Measurements from ENCODE around the gene COL28A1. TPM values are rescaled to one million over a fixed set of nuclear protein-coding genes. Genes with fewer than 3 reads are reported as not detected.

Gene COL28A1
- total RNA-seq, 4 donors from 2014 or later: 0.60 to 4.4 (median 4.1) TPM

- in situ Hi-C loops (cut with MboI; ENCODE audit: low pct_ligation_motif_present in 1 of 4, low pct_unique_long_range_greater_than_20kb in 1 of 4, low sequenced_read_pairs in 3 of 4): loop anchor here in 3 of 4 donors (25.0 kb wide), 1 partner anchor 631 kb away; no protein-coding TSS in a partner anchor
- no peak for DNase-seq
- H3K36me3 ChIP-seq: peaks cover 0 to 11% (median 3%) of the 10 kb centered on the region in 4 donors
- H3K27ac ChIP-seq: no peak overlapping the region
- WGBS, 2 donors (ENCODE audit: low coverage in 1 of 2): 75 to 93% methylated on average over 2 to 10 of the region's 10 CpGs
- no peak overlapping the region for H3K4me3 ChIP-seq
- intact Hi-C loops (cut with DNase I; ENCODE audit: low total_unique reads): no loop called here
- TF ChIP-seq CTCF (IDR thresholded peaks at IDR 0.05) (no peak), EP300 (IDR thresholded peaks at IDR 0.05; ENCODE audit: low read depth) (no peak), POLR2AphosphoS5 (IDR thresholded peaks at IDR 0.05) (no peak), POLR2A (IDR thresholded peaks at IDR 0.05) (no peak)
- H3K27me3 ChIP-seq: no peaks in the 10 kb centered on the region
- H3K9me3 ChIP-seq: no peaks in the 10 kb centered on the region
- peaks cover 0 to 3% (median 0%) of the 10 kb centered on the region in 4 donors for H3K4me1 ChIP-seq
Observed at GRCh38 chr7:7581531-7582179, 46.0 kb upstream of the COL28A1 start.

GRCh38 chr7:7579638-7580037 is 44.0 kb upstream of the COL28A1 start:
- in situ Hi-C loops (cut with MboI; ENCODE audit: low pct_ligation_motif_present in 1 of 4, low pct_unique_long_range_greater_than_20kb in 1 of 4, low sequenced_read_pairs in 3 of 4) (loop anchor here in 3 of 4 donors (25.0 kb wide), 1 partner anchor 633 kb away; no protein-coding TSS in a partner anchor), intact Hi-C loops (cut with DNase I; ENCODE audit: low total_unique reads) (no loop called here)
- no peaks in the 10 kb centered on the region for H3K27me3 ChIP-seq
- no peak overlapping the region for H3K4me3 ChIP-seq
- no peaks in the 10 kb centered on the region for H3K9me3 ChIP-seq
- TF ChIP-seq CTCF (IDR thresholded peaks at IDR 0.05) (no peak), EP300 (IDR thresholded peaks at IDR 0.05; ENCODE audit: low read depth) (no peak), POLR2A (IDR thresholded peaks at IDR 0.05) (no peak), POLR2AphosphoS5 (IDR thresholded peaks at IDR 0.05) (no peak)
- 89 to 99% methylated on average over 3 of the region's 3 CpGs for WGBS, 2 donors (ENCODE audit: low coverage in 1 of 2)
- H3K36me3 ChIP-seq: peaks cover 0 to 11% (median 3%) of the 10 kb centered on the region in 4 donors
- no peak for DNase-seq
- no peak overlapping the region for H3K27ac ChIP-seq
- no peaks in the 10 kb centered on the region for H3K4me1 ChIP-seq

- Histone ChIP-seq H3K4me3 (no peak overlapping the region), H3K4me1 (no peaks in the 10 kb centered on the region), H3K9me3 (no peaks in the 10 kb centered on the region), H3K36me3 (peaks cover 0 to 9% (median 3%) of the 10 kb centered on the region in 4 donors), H3K27ac (no peak overlapping the region), H3K27me3 (no peaks in the 10 kb centered on the region)
- TF ChIP-seq POLR2A (IDR thresholded peaks at IDR 0.05) (no peak), EP300 (IDR thresholded peaks at IDR 0.05; ENCODE audit: low read depth) (no peak), POLR2AphosphoS5 (IDR thresholded peaks at IDR 0.05) (no peak), CTCF (IDR thresholded peaks at IDR 0.05) (no peak)
- intact Hi-C loops (cut with DNase I; ENCODE audit: low total_unique reads) (no loop called here), in situ Hi-C loops (cut with MboI; ENCODE audit: low pct_ligation_motif_present in 1 of 4, low pct_unique_long_range_greater_than_20kb in 1 of 4, low sequenced_read_pairs in 3 of 4) (loop anchor here in 3 of 4 donors (25.0 kb wide), 1 partner anchor 634 kb away; no protein-coding TSS in a partner anchor)
- DNase-seq: no peak
- WGBS, 2 donors (ENCODE audit: low coverage in 1 of 2): 55 to 73% methylated on average over 1 of the region's 1 CpG
Observed at GRCh38 chr7:7577888-7578287, 42.2 kb upstream of the COL28A1 start.

GRCh38 chr7:7576344-7576743 is 40.7 kb upstream of the COL28A1 start:
- Histone ChIP-seq H3K36me3 (peaks cover 0 to 5% (median 0%) of the 10 kb centered on the region in 4 donors), H3K9me3 (no peaks in the 10 kb centered on the region), H3K27ac (no peak overlapping the region), H3K4me3 (no peak overlapping the region), H3K4me1 (no peaks in the 10 kb centered on the region), H3K27me3 (no peaks in the 10 kb centered on the region)
- DNase-seq: no peak
- intact Hi-C loops (cut with DNase I; ENCODE audit: low total_unique reads) (no loop called here), in situ Hi-C loops (cut with MboI; ENCODE audit: low pct_ligation_motif_present in 1 of 4, low pct_unique_long_range_greater_than_20kb in 1 of 4, low sequenced_read_pairs in 3 of 4) (loop anchor here in 3 of 4 donors (25.0 kb wide), 1 partner anchor 636 kb away; no protein-coding TSS in a partner anchor)
- 98% methylated on average over 1 of the region's 1 CpG; no CpG with 5 or more reads in 1 of the 2 donors for WGBS, 2 donors (ENCODE audit: low coverage in 1 of 2)
- no peak for TF ChIP-seq POLR2AphosphoS5 (IDR thresholded peaks at IDR 0.05)
